GM23248 (cell line): ENCODE data around the gene IPO5. TPM values are rescaled to one million over a fixed set of nuclear protein-coding genes. Genes with fewer than 3 reads are reported as not detected.
"Not testable (repeated sequence)": the region's sequence is repeated elsewhere in the genome, so short reads cannot be mapped to it uniquely, and the experiment has no call there.

Source experiments
- DNase-seq: peaks from one replicate; pipeline ENCODE4 v3.0.0-alpha.2; 2015
- H2AFZ ChIP-seq: fragments of 200-600 bp; sonication (generic); 2 replicates; pipeline ENCODE4 v1.6.1; 2016; ENCODE audit warnings: antibody characterized with exemption
- H3F3A ChIP-seq: fragments of 200-600 bp; sonication (generic); 2 replicates; pipeline ENCODE4 v1.6.1; 2016; ENCODE audit warnings: mild to moderate bottlenecking, antibody characterized with exemption, mixed run types; ENCODE audit not compliant: insufficient read depth
- H3K27ac ChIP-seq: fragments of 200-600 bp; sonication (generic); 2 replicates; pipeline ENCODE4 v1.5.1; 2016; ENCODE audit warnings: mild to moderate bottlenecking
- H3K27me3 ChIP-seq: fragments of 200-600 bp; sonication (generic); replicated peaks from 2 replicates; pipeline ENCODE4 v1.6.1; 2016; ENCODE audit warnings: mild to moderate bottlenecking; ENCODE audit not compliant: insufficient read depth
- H3K36me3 ChIP-seq: fragments of 200-600 bp; sonication (generic); 2 replicates; pipeline ENCODE4 v1.6.1; 2016; ENCODE audit warnings: low read depth, mild to moderate bottlenecking
- H3K4me1 ChIP-seq: fragments of 200-600 bp; sonication (generic); 2 replicates; pipeline ENCODE4 v1.6.1; 2016; ENCODE audit warnings: mild to moderate bottlenecking; ENCODE audit not compliant: insufficient read depth
- H3K4me2 ChIP-seq: fragments of 200-600 bp; sonication (generic); one replicate; pipeline ENCODE4 v1.6.1; 2016; ENCODE audit warnings: mild to moderate bottlenecking; ENCODE audit not compliant: unreplicated experiment
- H3K4me3 ChIP-seq: fragments of 200-600 bp; sonication (generic); 2 replicates; pipeline ENCODE4 v1.5.1; 2016; ENCODE audit warnings: mild to moderate bottlenecking
- H3K79me2 ChIP-seq: fragments of 200-600 bp; sonication (generic); 2 replicates; pipeline ENCODE4 v1.6.1; 2016; ENCODE audit warnings: mild to moderate bottlenecking; ENCODE audit not compliant: insufficient read depth
- H3K9ac ChIP-seq: fragments of 200-600 bp; sonication (generic); 2 replicates; pipeline ENCODE4 v1.6.1; 2016; ENCODE audit warnings: mild to moderate bottlenecking
- H3K9me2 ChIP-seq: fragments of 200-600 bp; sonication (generic); 2 replicates; pipeline ENCODE4 v1.6.1; 2016; ENCODE audit warnings: mixed run types, mild to moderate bottlenecking, moderate library complexity; ENCODE audit not compliant: insufficient read depth
- H3K9me3 ChIP-seq: fragments of 200-600 bp; sonication (generic); one replicate; pipeline ENCODE4 v1.6.1; 2017; ENCODE audit warnings: low read depth
- H4K20me1 ChIP-seq: fragments of 200-600 bp; sonication (generic); 2 replicates; pipeline ENCODE4 v1.6.0; 2016; ENCODE audit not compliant: insufficient read depth
- EZH2 ChIP-seq: fragments of 200-600 bp; sonication (generic); IDR thresholded peaks from 2 replicates; pipeline ENCODE4 v1.6.1; 2018; ENCODE audit warnings: antibody characterized with exemption, mild to moderate bottlenecking; ENCODE audit not compliant: insufficient read depth, poor library complexity, severe bottlenecking
- EZH2phosphoT487 ChIP-seq: fragments of 200-600 bp; sonication (generic); IDR thresholded peaks from 2 replicates; pipeline ENCODE4 v1.6.1; 2018; ENCODE audit warnings: antibody characterized with exemption, moderate library complexity, mild to moderate bottlenecking, low read depth; ENCODE audit not compliant: insufficient read depth
- WGBS, 2 experiments: methylation state at CpG; one replicate each; pipeline ENCODE4 v1.1.6; 2015 to 2017; ENCODE audit warnings: low lambda C conversion rate in 2 of 2, low coverage in 1 of 2; ENCODE audit errors: missing lambda C conversion rate in 2 of 2; 5-methylcytosine and 5-hydroxymethylcytosine counted together
- in situ Hi-C: fragments of 300-500 bp; cut with MboI; formaldehyde crosslinking; loops from 2 replicates; pipeline ENCODE4 v1.15.0; 2020
- polyA plus RNA-seq: library from polyadenylated mRNA; unstranded; fragments of >200 nt; fragmentation: Nextera tagmentation; extraction: Ambion mirVana; gene quantifications from 2 replicates; pipeline ENCODE4 v1.2.1, GENCODE V29; 2016
- total RNA-seq: library from RNA; depleted of rRNA; stranded (reverse); fragments of >200 nt; shearing (Covaris generic); gene quantifications from 2 replicates; pipeline ENCODE4 v1.2.3, GENCODE V29; 2014

Gene IPO5
- total and polyA plus RNA-seq, 2 experiments from 2014 or later, result 97.4 to 229 TPM

GRCh38 chr13:98041081-98041820, 87.8 kb downstream of the IPO5 start:
- peaks cover 13% of the 10 kb centered on the region for H3F3A ChIP-seq
- TF ChIP-seq EZH2phosphoT487 (no peak), EZH2 (no peak)
- peak overlapping the region; percentile 69 for H3K27ac ChIP-seq
- H2AFZ ChIP-seq, result no peak overlapping the region
- no peaks in the 10 kb centered on the region for H3K36me3 ChIP-seq
- in situ Hi-C loops, result loop anchor here (25.0 kb wide), 1 partner anchor 371 kb away; no protein-coding TSS in a partner anchor
- H3K79me2 ChIP-seq, result no peaks in the 10 kb centered on the region
- H3K9me3 ChIP-seq, result no peaks in the 10 kb centered on the region
- H4K20me1 ChIP-seq, result no peaks in the 10 kb centered on the region
- peak overlapping the region; percentile 42 for H3K4me2 ChIP-seq
- WGBS, 2 experiments, result 16 to 18% methylated on average over 5 of the region's 5 CpGs
- H3K9me2 ChIP-seq, result no peaks in the 10 kb centered on the region
- no peak overlapping the region for H3K9ac ChIP-seq
- H3K4me1 ChIP-seq, result peaks cover 4% of the 10 kb centered on the region; the same call in 1 of the 2 replicates
- DNase-seq, result peak; percentile 82
- no peaks in the 10 kb centered on the region for H3K27me3 ChIP-seq
- no peak overlapping the region for H3K4me3 ChIP-seq

DNA sequence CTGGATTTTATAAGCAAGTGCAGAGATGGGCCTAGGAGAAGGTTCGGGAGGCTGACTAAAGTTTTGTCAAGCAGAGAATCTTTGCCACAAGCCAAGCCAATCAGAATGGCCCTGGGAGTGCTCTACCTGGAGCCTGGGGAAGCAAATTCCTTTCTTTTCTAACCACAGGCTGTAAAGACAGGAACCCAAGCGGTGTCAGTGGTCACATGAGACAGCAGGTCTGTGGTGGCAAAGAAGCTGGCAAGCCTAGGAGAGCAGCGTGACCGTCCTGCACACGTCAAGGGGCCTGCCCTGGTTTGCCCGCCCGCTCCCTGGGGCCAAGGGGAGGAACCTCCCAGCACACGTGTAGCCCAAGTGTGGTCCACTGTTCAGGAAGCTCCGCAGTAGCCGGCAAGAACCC, 90.8 kb downstream of the IPO5 start:
- Histone ChIP-seq H3K9ac (no peak overlapping the region), H3K4me2 (no peak overlapping the region), H3K79me2 (no peaks in the 10 kb centered on the region), H3K27me3 (no peaks in the 10 kb centered on the region), H3F3A (peaks cover 13% of the 10 kb centered on the region), H3K36me3 (no peaks in the 10 kb centered on the region), H3K9me3 (no peaks in the 10 kb centered on the region), H3K9me2 (no peaks in the 10 kb centered on the region), H2AFZ (no peak overlapping the region), H3K27ac (no peak overlapping the region), H3K4me1 (peaks cover 4% of the 10 kb centered on the region; the same call in 1 of the 2 replicates), H3K4me3 (no peak overlapping the region), H4K20me1 (no peaks in the 10 kb centered on the region)
- DNase-seq, result no peak
- 96% methylated on average over 10 of the region's 10 CpGs for WGBS, 2 experiments
- in situ Hi-C loops, result loop anchor here (25.0 kb wide), 1 partner anchor 368 kb away; no protein-coding TSS in a partner anchor
- TF ChIP-seq EZH2 (no peak), EZH2phosphoT487 (no peak)

- H3K27me3 ChIP-seq, H4K20me1 ChIP-seq, H3K27ac ChIP-seq, H3K79me2 ChIP-seq, H3K4me1 ChIP-seq, H3K9me2 ChIP-seq, DNase-seq, H3K36me3 ChIP-seq, H3K4me2 ChIP-seq, H3F3A ChIP-seq, H3K9ac ChIP-seq, H3K4me3 ChIP-seq, H3K9me3 ChIP-seq: not testable (repeated sequence)
- in situ Hi-C loops, result loop anchor here (25.0 kb wide), 1 partner anchor 365 kb away; no protein-coding TSS in a partner anchor
- 63% methylated on average over 12 of the region's 12 CpGs for WGBS, 2 experiments
- H2AFZ ChIP-seq, result peak overlapping the region; percentile 49
Observed at GRCh38 chr13:98047785-98048184, 94.3 kb downstream of the IPO5 start.

DNA sequence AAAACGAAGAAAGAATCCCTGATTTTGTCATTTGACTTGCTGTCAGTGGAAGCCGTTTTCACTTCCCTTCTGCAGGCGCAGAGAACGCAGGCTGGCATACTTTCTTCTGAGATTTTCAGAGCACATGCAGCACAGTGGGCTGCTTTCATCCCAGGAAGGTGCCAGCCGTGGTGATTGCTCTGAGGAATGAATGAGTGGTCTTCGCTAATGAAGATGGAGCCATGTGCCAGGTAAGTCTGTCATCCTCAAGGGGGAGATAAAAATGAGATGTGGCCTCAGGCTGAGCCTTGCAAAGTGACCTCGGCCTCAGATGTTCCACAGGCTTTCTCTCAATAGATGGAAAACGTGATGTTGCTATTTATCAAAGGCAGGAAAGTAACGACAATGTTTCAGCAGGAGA, 94.8 kb downstream of the IPO5 start:
- Histone ChIP-seq H3K4me2 (no peak overlapping the region), H3K27me3 (no peaks in the 10 kb centered on the region), H2AFZ (peak overlapping the region; percentile 49), H3K9ac (no peak overlapping the region), H3K27ac (no peak overlapping the region), H3K79me2 (no peaks in the 10 kb centered on the region), H3K36me3 (no peaks in the 10 kb centered on the region), H3K4me1 (no peaks in the 10 kb centered on the region), H3K9me3 (no peaks in the 10 kb centered on the region), H4K20me1 (no peaks in the 10 kb centered on the region), H3K4me3 (no peak overlapping the region), H3F3A (no peaks in the 10 kb centered on the region), H3K9me2 (no peaks in the 10 kb centered on the region)
- WGBS, 2 experiments, result 33 to 34% methylated on average over 9 of the region's 9 CpGs
- in situ Hi-C loops, result loop anchor here (25.0 kb wide), 1 partner anchor 364 kb away; no protein-coding TSS in a partner anchor
- no peak for DNase-seq
- no peak for TF ChIP-seq EZH2phosphoT487
- no peak for TF ChIP-seq EZH2
